22Rv1 (cell line): ENCODE data around the gene RPGR.

Experiments used
- H3K27ac ChIP-seq: fragments of 450-650 bp; 2 replicates; pipeline ENCODE4 v1.5.1; 2017
- ZFX ChIP-seq: fragments of 450-650 bp; IDR thresholded peaks from 2 replicates; pipeline ENCODE4 v1.6.1; 2017; ENCODE audit warnings: antibody characterized with exemption, borderline replicate concordance
- TF ChIP-seq, protein P1 (sequence below): fragments of 450-650 bp; IDR thresholded peaks from 2 replicates; pipeline ENCODE4 v1.5.1; 2017; ENCODE audit warnings: mild to moderate bottlenecking

RPGR gene

DNA sequence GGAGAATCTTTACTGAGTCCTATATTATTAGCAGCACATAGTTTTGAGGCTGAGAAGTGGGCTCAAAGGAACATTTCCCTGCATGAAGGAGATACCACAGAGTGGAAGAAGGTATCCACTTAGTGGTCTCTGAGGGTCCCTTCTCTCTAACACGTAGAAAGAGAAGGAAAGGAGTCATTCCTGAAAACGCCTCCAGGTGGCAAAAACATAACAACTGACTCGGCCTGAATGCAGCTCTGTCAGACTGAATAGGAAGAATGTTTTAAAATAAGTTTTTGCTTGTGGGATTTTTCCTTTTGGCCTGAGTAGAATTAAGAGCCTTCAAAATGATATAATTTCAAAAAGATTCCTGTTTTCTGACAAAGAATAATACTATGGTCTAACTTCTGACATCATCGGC is 23.3 kb downstream of the RPGR start:
- TF ChIP-seq, protein P1, sequence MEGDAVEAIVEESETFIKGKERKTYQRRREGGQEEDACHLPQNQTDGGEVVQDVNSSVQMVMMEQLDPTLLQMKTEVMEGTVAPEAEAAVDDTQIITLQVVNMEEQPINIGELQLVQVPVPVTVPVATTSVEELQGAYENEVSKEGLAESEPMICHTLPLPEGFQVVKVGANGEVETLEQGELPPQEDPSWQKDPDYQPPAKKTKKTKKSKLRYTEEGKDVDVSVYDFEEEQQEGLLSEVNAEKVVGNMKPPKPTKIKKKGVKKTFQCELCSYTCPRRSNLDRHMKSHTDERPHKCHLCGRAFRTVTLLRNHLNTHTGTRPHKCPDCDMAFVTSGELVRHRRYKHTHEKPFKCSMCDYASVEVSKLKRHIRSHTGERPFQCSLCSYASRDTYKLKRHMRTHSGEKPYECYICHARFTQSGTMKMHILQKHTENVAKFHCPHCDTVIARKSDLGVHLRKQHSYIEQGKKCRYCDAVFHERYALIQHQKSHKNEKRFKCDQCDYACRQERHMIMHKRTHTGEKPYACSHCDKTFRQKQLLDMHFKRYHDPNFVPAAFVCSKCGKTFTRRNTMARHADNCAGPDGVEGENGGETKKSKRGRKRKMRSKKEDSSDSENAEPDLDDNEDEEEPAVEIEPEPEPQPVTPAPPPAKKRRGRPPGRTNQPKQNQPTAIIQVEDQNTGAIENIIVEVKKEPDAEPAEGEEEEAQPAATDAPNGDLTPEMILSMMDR, result no peak; the same call in 1 of the 2 replicates
- no peak for TF ChIP-seq ZFX
- no peak overlapping the region for H3K27ac ChIP-seq

DNA sequence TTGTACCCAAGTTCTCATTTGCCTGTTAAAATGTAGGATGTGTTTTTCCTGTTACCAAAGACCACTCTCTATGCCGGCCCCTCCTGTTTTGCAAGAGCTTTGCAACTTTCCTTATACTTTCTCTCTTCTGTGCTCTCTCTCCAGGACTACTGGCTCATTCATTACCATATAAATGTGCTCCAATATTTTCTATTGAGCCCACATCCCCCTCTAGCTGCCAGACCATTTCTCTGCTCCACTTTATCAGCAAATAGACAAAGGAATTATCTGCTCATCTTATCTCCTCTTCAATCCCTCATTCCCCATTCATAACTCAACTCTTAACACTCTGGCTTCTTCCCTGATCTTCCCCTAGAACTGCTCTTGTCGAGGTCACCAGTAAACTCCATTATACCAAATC is 33.6 kb downstream of the RPGR start:
- TF ChIP-seq ZFX, result no peak
- TF ChIP-seq, protein P1, result no peak
- no peak overlapping the region for H3K27ac ChIP-seq

DNA sequence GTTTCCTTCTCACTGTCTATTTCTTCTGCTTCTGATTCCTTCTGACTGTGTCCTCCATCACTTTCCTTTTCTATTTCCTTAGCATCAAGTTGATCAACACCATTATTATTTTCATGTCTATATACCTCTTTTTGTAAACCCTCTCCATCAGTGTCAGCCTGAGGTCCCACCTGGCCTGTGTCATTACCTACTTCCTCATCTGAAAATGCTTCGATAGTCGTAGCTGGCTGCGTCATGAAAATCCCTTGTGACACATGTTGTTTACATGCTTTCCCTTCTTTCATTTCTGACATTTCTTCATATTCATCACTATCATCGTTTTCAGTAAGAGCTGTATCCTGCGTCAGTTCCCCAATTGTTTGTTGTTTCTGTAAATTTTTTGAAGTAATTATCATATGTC is 39.6 kb downstream of the RPGR start:
- no peak overlapping the region for H3K27ac ChIP-seq
- TF ChIP-seq, protein P1, result no peak
- no peak for TF ChIP-seq ZFX

DNA sequence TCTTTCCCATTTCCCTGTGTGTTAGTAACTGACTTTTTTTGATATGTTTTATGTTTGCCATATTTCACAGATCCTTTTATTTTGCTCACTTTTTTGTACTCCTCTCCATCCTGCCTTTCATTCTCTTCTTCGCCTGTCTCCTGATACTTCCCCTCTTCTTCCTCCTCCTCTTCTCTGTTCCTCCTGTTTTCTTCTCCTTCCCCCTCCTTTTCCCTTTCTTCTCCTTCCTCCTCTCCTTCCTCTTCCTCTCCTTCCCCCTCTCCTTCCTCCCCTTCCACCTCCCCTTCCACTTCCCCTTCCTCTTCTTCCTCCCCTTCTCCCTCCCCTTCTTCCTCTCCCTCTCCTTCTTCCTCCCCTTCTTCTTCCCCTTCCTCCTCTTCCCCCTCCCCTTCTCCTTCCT is 41.7 kb downstream of the RPGR start:
- TF ChIP-seq, protein P1, result no peak
- TF ChIP-seq ZFX, result no peak
- H3K27ac ChIP-seq, result no peak overlapping the region

DNA sequence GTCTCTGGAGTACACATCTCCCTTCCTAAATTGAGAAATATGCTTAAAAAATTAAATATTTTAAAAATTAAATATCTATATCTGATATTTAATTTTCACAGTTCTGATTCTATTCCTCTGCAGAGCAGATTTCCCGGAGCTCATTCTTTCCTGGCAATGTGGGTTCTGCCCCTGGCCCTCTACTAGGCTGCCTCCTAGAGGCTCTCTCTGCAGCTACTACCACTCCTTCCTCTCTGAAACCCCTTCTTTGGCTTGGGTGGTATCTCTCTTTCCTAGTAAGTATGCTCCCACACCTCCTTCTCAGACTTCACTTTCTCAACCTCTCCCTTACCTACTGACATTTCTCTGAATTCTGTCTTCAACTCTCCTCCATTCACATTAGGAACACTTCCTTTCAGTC is 45.3 kb downstream of the RPGR start:
- no peak for TF ChIP-seq ZFX
- no peak overlapping the region for H3K27ac ChIP-seq

DNA sequence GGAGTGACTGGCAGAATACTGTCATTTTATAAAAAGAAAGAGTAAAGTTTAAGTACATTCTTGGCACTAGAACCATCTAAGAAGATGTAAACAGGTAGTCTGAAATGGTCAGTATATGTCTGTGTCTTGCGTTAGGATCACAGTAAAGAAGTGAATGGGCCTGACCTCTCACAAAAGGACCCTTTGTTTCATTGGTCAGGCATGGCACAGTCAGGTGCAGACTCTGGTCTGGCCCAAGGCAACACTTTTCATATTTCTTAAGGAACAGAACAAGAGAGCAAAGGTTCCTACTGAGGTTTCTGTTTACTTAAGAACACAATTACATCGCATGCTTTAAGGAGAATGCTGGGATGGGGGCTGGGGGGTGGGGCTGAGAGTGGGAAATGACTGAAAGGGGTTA is 48.1 kb downstream of the RPGR start:
- TF ChIP-seq ZFX, result no peak
- TF ChIP-seq, protein P1, result no peak
- H3K27ac ChIP-seq, result peak overlapping the region; percentile 52

DNA sequence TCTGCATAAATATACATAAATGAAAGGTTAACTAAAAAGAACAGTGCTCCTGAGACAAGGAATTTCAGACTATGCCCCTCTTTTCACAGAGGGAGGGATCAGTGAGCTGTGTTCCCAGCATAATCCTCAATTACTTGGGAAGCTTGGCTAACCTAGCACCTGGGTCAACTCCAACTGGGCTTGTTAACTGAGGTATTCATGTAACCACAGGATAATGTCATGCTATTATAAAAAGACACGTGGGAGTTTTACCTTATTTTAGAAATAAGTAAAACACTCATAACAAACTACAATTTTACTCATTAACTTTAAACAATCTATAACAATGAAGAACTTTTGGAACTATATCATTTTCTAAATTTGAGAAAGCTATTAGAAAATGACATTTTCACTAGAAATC is 48.6 kb downstream of the RPGR start:
- TF ChIP-seq ZFX, result no peak
- TF ChIP-seq, protein P1, result no peak
- peak overlapping the region; percentile 52 for H3K27ac ChIP-seq

DNA sequence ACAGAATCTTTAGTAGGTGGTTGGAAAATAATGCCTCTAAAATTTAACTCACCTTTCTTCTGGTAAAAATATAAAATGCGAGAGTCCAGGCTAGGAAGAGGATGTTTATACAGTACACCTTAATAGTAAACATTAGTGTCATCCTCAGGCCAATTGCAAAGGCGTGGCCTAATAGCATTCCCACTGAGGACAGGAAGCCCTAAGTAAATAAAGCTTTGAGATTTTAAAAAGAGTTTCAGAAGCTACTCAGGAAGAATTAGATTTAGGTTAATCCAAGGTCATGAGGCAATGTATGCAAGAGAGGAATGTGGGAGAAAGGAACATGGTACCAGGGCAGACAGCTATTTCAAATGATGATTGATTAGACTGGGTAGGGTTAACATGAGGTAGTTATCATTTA is 49.5 kb downstream of the RPGR start:
- H3K27ac ChIP-seq, result peak overlapping the region; percentile 52; the same call in 1 of the 2 replicates
- TF ChIP-seq ZFX, result no peak
- TF ChIP-seq, protein P1, result no peak
